ENCODE measurements around the gene FHIT.

FHIT gene

DNA sequence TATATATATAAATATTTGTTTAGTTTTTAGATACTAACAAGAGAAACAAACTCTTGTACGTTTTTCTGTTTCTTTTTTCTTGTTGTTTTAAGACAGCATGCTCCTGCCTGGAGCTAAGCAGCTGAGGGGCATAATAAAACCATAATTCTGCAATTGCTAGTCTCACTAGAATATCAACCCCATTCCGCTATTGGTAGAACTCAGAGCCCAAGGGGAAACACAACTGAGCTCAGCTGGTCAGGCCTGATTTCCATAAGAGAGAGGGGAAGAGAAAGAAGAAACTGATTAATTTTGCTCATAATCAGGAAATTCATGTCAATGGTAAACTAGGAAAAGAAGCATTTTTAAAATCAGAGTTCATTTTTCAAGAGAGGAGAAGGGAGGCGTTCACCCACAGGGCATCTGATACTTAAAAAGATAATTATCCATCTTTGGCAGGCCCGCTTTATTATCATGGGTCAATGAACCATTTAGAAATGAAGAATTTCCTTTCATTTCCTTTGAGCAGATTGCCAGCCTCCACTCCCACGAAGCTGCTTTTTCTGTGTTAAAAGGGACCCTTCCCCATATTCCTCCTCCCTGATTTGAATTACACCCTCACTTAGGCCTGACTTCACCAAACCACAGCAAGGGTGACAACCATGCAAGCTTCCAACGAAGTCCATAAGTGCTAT, 1236.1 kb downstream of the FHIT start:
- DNase-seq: no peak

DNA sequence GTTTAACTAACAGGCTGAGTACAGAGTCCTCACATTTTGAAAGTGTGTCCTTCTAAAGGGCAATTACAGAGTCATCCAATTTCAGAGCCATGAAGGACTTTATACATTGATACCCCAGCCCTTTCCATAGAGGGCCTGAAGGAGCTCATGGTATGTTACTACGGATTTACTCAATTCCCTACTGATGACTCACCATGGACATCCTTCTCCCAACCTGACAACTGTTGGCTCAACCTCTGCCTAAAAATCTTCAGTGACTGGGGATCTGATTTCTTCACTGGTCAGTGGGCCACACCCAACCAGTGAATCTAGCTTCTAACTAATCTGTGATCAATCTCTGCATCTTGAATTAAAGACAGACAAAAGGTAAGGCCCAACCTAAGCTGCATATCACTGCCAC, 1238.0 kb downstream of the FHIT start:
- DNase-seq: no peak

DNA sequence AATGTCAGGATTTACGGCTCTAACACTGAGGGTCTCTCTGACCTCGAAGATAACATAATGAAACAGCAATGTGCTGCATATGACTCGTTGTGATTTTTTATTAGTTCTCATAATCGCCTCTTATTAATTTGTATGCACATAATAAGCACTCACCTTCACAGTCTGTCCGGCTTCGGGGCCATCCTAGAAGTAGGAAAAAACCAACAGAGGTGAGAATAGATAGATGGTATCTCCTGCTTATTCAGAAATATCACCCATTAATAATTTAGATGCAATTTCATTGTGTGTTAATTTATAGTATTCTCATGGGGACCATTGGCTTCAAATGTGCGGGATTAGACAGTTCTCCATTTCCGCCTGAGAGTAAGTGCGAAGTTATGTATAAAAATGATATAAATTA, 1240.0 kb downstream of the FHIT start:
- no peak for DNase-seq

DNA sequence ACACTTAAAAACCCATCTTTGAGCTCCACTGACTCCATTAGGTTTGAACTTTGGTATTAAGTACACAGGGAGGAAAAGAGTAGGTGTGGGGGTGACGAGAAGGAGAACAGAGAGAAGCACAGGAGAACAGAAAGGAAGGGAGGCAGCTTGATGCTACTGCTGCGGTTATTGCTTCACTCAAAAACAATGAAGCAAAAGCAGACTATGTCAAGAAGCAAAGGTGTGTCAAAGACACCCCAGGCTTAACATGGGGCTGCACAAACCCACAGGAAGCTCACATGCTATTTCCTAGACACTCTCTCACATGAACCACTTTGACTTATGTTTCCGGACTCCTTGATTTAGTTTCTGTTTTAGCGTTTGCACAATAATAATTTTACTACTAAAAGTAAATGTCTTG, 1240.5 kb downstream of the FHIT start:
- DNase-seq: no peak

DNA sequence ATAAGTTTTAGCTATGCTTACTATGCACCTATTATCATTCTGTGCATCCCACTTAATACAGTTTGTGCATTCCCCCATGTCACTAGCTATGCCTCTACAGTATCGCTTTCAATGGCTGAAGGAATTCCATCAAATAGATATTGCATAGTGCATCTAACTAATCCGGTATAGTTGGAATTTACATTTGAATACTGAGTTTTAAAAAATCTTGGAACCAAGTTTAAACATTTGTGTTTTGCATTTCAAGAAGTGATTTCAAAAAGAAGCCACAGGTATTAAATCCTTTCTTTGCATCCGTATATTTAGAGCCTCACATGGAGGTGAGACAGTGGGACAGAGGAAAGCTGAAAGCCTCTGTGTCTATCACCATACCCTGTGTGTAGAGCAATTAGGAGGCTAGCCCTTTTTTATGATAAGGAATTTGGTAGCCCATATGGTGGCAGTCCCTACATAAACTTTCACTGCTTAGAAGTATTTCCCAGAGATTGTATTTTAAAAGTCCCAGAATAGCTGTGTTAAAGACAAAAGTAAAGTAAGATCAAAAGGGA, 1241.2 kb downstream of the FHIT start:
- DNase-seq: no peak

DNA sequence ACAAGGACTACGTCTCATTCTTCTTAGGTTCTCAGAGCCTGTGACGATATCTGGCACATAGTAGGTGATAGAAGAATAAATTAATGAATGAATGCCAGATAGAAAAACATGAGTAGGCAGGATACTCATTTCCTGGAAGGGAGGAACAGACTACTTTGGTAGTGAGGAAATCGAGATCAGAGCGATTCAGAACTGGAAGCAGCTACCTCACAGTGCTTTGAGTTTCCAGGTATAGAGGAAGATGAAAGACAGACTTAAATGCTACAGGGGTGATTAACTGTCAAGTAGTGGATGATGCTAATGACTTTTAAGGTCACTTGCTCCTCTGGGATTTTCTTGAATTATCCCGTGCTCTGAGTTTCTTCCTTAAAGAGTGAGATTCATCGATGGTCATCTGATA, 1249.9 kb downstream of the FHIT start:
- no peak for DNase-seq

DNA sequence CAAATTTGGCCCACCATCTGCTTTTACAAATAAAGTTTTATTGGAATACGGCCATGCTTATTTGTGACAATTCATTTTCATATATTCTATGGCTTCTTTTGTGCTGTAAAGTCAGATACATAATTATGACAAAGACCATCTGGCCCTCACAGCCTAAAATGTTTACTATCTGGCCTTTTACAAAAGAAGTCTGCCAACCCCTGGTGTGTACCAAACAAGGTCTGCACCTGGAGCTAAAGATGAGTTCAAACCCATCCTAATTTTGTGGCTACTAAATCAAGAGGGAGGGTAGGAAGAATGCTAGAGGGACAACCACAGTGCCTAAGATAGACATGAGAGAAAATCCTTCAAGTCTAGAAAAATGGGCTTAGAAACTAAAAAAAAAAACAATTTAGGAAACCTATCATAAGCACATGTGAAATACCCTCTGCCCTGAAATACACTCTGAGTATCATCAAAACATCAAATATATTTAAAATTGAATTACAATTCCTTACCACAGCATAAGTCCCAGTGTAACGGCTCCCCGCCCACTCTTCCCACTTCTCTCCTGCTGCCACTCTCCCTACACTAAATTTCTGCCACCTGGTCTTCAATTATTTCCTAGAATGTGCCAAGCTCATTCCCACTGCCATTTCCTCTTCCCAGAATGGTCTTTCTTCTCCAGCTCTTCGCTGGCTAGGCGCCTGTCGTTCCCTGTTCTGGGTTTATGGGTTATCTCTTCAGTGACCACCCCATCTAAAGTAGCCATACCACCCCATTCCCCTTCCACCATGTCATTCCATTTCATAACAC, 1250.7 kb downstream of the FHIT start:
- no peak for DNase-seq

DNA sequence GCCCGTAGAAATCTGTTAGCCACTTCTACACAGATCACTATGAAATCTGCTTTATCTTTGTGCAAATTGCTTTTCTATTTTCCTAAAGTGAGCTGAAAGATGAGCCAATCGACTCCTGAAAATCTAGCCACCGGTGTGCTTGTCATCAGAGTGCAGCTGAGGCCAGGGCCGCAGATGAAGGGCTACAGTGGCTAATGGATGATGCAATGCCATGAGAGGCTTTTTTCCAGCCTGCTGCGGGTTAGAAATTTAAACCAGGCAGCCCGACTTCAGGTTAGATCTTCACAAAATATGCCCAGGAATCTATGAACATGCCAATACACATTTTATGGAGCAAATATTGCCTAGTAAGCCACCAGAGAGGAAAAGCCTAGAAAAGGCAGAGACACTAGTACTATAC, 1253.2 kb downstream of the FHIT start:
- no peak for DNase-seq

DNA sequence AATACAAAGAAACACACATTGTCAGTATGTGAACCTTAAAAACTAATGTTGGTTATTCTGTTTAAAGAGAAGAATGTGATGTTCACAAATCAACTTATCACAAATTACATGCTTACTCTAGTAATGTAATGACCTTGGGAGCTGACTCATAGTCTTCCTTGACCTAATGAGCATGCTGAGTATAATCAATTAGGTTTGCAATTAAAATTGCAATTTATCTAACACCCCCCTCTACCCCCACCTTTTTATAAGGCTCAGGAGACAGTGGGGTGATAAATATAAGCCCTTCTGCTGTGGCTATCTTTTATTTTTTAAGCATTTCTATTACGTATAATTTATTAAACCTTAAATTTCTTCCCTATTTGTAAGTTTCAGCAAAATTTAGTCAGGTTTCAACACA, 1253.7 kb downstream of the FHIT start:
- no peak for DNase-seq

DNA sequence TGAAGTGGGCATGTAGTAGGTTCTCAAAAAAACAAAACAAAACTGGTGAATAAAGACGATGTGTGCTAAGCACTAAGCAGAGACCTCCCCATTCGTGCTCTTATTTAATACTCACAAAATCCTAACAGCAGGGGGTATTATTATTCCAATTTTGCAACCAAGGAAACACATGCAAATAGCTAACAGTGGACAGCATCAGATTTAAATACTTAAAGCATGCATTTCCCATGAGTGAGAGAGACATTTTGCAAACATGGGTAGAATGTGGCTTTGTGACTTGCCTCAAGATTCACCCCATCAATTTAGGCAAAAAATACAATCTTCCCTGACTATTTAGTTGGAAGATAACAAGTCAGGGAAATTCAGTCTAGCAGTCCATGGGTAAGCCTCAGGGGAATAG, 1255.2 kb downstream of the FHIT start:
- no peak for DNase-seq

DNA sequence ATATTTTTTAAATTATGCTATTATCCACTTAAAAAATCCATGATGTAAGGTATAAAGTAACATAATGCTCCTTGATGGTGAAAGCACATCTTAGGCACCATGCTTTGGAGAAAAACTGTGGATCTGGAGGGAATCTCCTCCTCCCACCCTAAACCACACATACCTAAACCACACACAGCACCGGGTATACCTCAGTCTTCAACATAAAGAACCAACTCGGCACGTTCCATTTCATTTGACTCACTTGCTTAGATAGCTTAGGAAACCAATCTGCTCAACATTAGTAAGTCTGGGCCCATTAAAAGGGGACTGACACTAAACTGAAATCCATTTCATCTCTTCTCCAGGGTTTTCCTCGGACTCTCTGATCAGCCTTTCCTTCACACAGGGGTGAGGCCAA, 1255.7 kb downstream of the FHIT start:
- DNase-seq: no peak

DNA sequence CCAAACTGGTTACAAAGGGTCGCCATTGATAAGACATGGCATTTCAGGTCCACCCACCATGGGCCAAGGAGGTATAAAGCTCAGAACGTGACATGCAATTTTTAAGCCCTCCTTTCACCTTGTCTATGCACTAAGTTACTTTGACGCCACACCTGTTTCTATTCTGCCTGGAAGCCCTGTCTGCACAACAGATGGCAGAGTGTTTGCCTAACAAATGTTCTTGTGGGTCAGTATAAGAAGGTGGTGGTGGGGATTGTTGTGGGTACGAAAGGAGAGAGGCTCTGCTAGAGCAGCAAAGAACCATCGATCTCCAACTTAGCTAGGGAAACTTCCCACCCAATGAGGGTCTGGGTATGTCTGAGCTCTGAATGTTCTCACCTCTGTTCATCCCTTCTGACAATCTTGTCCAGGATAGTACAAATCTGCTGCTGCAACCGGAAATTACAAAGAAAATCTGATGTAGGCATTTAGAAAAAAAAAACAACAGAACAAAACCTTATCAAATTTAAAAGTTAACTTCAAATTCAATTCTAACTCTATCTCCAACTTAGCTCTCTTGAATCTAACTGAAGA, 1256.4 kb downstream of the FHIT start:
- DNase-seq: no peak

DNA sequence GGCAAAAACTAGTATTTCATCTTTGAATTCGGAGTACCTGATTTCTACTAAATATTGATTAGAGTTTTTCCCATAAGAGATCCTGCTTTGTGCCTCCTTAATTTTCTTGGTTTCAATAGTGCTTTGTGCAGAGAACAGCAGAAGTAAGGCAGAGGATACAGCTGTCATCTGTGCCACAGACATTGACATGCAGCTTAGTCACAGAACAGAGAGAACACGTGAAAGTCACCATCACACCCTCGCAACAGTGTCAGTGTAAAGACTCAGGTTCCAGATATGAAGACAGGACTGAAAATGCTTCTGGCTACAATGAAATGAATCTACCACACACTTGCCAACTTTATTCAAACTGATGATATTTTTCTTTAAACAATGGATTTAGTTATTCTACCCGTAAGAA, 1258.7 kb downstream of the FHIT start:
- no peak for DNase-seq

DNA sequence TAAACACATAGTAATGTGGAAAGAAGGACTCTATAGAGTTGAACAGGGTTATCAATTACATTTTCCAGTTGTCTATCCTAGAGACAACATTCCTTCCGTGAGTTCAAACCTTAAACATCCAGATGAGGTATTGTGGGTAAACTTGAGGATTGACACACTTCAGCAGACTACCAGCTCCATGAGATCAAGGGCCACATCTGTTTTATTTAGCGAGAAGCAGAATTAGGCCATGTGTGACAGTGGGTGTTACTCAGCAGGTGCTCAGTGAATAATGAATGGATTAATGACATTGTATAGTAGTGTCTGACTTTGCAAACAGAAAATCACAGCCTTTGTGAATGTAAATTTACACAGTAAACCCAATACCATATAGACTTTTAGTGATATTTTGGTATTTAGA, 1260.3 kb downstream of the FHIT start:
- no peak for DNase-seq

DNA sequence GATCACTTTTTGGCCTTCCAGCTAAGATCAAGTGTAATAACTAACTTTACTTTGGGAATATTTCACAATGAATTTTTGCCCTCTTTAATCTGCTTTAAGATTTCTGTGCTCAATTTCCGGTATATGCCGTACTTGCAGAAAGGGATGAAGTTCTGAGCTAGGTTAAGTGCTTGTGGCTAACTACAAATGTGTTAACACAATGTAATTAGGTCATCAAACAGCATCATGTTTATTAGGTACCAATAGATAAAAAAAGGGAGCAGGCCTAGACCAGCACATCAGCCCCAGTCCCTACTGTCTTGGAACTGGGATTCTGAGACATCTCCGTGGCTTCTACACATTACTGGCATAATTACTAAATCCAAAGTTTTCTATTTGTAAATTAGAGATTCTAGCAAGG, 1268.7 kb downstream of the FHIT start:
- DNase-seq: no peak

DNA sequence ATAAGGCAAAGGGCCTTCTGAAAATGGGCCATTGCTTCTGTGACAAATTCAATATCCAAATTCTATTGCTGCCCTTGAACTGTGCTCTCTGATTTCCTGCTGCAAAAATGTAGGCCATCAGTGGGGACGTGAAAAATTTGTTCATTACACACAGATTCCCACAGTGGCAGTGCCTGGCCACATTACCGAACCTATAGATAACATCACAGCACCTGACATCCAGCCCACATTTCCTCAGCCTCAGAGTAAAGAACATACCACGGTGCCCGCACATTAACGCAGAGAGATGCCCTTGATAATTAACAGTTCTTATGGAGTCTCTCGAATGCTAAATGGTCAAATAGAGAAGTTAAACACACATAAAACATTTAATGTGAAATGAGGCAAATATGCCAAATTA, 1269.9 kb downstream of the FHIT start:
- no peak for DNase-seq

DNA sequence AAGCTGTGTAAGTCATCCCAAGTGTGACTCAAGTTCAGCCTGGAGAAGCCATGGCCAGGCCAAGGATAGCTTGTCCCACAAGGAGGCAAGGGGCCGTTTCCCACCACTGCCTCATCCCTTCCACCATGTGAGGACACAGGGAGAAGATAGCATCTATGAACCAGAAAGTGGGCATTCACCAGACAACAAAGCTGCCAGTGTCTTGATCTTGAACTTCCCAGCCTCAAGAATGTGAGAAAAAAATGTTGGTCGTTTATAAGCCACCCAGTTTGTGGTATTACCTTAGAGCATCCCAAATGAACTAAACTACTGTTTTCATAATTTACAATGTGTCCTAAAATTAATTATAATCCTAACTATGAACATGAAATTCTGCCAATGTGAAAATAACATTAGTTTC, 1270.7 kb downstream of the FHIT start:
- DNase-seq: no peak

DNA sequence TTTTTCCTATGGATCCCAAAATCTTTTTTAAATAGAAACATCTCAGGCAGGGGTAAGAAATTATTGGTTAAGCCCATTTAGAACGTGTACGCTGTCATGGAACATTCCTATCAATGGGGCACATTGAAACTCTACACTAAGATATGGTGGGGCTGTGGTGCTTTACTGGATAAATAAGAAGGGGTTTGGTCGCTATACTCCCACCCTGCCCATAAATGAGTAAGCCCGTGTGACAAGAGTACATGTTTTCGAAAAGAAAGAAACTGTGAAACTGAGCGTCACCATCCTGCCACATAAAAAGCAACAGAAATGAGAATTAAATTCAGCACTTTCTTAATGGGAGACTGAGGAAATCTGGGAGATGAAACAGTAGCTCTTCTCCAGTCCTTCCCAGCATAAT, 1271.7 kb downstream of the FHIT start:
- DNase-seq: no peak

DNA sequence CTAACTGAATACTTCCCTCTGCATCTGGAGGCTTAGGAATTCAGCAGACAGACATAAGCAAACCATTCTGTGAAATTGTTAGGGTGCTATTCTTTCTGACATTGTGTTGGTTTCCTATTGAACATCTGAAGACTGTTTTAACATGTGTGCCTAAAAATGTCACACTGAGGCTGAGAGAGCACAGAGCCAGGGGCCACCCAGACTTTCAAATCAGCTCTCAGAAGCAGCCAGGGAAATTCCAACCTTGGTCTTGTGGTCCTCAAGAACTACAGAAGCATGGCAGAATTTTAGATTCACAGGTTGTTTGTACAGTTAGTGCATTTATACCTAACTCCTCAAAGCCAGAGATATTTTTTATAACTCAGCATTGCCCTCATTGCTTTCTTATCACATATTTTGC, 1272.3 kb downstream of the FHIT start:
- no peak for DNase-seq

DNA sequence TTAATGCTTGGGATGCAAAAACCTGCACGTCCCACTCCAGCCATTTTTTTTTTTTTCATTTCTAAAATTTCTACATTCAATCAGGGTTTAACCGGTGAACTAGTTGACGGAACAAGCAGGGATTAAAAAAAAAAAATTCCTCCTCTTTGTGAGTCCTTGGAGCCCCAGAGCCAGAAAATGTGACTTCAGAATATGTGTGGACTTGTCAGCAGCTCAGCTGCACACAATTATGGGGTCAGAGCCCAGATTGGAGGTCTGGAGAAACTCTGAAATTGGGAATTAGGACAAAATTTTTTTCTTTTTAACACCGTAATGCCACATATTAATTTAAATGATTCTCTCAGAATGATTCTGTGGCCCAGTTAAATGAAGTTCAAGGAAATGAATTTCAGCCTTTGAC, 1280.5 kb downstream of the FHIT start:
- DNase-seq: no peak

DNA sequence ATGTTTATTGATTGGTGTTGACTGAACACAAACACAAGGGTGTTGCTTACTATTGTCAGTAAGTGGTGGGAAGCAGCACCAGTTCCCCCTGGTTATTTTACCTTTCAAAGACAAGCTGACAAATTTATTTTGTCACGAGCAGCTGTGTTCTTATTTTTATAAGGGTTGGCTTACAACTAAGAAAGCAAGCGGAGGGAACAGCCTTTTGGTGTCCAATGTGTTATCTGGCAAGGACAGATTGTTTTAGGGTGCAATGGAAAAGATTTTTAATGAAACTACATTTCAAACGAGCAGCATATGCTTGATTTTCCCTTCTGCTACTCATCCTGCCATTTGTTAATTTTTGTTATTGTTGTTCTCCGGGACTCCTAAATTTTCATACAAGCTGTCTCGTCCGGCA, 1280.9 kb downstream of the FHIT start:
- DNase-seq: no peak

DNA sequence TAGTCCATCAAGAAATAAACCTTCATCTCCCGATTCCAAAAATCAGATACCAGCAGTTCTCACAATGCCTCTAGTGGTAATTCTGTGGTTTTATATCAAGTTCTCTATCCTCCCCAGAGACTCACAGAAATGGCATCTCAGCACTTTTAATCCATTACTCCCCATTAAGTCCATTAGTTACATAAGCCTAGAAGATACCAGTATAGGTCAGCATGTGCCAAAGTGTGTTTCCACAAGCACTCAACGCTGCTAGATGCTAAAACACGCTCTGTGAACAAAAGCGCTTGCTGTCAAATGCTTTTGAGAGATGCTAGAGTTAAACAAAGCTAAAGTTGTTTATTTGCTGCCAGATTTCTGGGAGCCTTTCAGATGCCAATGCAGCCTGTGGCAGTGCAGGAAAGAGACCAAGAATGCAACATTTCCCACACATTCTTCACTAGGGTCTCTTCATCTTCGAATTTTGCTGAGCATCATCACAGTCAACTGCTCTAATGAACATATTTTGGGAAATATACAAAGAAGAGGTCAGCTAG, 1282.7 kb downstream of the FHIT start:
- DNase-seq: no peak

DNA sequence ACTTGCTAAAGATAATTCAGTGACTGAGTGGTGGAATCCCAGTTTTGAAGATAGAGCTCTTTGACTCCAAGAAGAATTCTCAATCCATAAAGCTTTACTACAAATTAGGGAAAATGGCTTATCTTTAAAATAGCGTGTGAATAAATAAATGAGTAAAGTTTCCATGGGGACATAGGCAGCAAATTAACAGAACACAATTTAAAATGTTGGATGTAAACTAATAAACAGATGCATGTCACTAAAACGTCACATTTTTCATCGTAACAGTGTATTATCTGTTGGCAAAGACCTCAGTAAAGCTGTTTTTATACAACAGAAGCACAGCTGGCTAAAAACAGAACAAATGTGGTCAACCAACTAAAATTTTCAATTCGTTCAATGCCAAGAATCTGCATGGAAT, 1287.6 kb downstream of the FHIT start:
- DNase-seq: no peak

DNA sequence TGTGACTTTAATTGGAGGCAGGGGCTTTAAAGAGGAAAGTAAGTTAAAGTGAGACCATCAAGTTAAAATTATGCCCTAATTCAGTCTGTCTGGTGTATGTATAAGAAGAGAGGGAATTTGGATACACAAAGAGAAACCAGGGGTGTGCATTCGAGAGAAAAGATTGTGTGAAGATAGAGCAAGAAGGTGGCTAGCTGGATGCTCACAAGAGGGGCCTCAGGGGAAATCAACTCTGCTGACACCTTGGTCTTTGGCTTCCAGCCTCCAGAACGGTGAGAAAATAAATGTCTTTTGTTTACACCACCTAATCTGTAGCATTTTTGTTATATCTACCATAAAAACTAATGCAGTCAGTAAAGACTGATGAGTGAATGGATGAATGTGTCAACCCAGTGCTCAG, 1294.1 kb downstream of the FHIT start:
- no peak for DNase-seq
